Effector memory CD4-positive, alpha-beta T cell (primary cell): ENCODE results near the gene CNKSR2.

ENCODE experiments used
- DNase-seq, 3 donors: peaks; one replicate each; pipeline ENCODE4 v3.0.0-alpha.2; 2020
- H3K27ac ChIP-seq: 2 replicates; pipeline ENCODE4 v1.7.0; 2013; ENCODE audit warnings: mild to moderate bottlenecking, low read length, moderate library complexity; ENCODE audit not compliant: insufficient read depth, poor library complexity, severe bottlenecking
- H3K27me3 ChIP-seq: replicated peaks from 2 replicates; pipeline ENCODE4 v1.7.0; 2013; ENCODE audit warnings: mild to moderate bottlenecking, low read length; ENCODE audit not compliant: insufficient read depth, control insufficient read depth, poor library complexity, severe bottlenecking
- H3K36me3 ChIP-seq: 2 replicates; pipeline ENCODE4 v1.7.0; 2013; ENCODE audit warnings: mild to moderate bottlenecking, low read length, moderate library complexity; ENCODE audit not compliant: control insufficient read depth, insufficient read depth
- H3K4me1 ChIP-seq: 2 replicates; pipeline ENCODE4 v1.7.0; 2013; ENCODE audit warnings: low read length, mild to moderate bottlenecking; ENCODE audit not compliant: control insufficient read depth, insufficient read depth, poor library complexity, severe bottlenecking
- H3K4me3 ChIP-seq: 2 replicates; pipeline ENCODE4 v1.7.0; 2013; ENCODE audit warnings: low read length, low read depth, mild to moderate bottlenecking; ENCODE audit not compliant: insufficient read depth, poor library complexity, severe bottlenecking
- H3K9me3 ChIP-seq: 2 replicates; pipeline ENCODE4 v1.7.0; 2013; ENCODE audit warnings: mild to moderate bottlenecking, low read length, moderate library complexity; ENCODE audit not compliant: control insufficient read depth
- total RNA-seq, 3 donors: gene quantifications; one replicate each; lab custom pipeline; 2026; lab: John Stamatoyannopoulos, UW

Gene CNKSR2
- 3.9 to 10.0 (median 8.5) reads per million in 3 donors for total RNA-seq

DNA sequence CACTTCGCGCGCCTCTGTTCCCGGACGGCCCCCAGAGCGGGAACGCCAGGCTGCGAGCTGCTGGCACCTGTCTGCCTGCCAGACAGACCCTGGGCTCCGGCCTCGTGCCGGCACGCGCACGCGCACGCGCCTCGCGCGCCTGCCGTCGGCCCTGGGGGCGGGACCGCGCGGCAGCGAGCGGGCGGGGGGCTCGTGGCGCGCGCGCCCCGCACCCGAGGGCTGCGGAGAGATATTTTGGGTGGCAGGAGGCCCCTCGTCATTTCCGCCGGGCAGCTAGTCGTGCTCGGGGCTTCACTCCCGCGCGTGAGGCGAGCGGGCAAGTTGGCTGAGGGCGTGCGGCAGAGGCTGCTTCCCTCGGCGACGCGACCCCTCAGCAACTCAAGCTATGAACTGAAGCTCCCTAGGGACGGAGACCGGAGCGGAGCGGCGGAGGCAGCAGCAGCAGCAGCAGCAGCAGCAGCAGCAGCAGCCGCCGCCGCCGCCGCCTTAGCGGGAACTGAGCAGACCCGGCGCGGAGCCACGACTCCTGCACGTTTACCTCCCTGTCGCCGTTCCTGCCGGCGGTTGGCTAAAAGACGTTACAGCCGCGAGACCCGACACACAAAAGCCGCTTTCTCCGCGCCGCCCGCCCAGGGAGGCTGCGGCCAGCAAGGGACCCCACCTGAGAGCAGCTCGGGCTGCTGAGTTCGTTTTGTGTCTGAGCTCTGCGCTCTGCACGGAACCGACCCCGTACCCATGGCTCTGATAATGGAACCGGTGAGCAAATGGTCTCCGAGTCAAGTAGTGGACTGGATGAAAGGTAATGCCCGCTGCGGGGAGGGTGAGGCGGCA, at the start of gene CNKSR2:
Gene CNKSR2, plus strand, starts transcription at position 256 of the 831 bp plus-strand sequence. Its CDS starts 480 bp downstream, at position 736.
- peak; percentile 8 to 46 (median 35) for DNase-seq
- Histone ChIP-seq H3K36me3 (no peaks in the 10 kb centered on the region), H3K4me1 (no peaks in the 10 kb centered on the region), H3K9me3 (no peaks in the 10 kb centered on the region), H3K27ac (peak within 1 kb of the TSS; percentile 7), H3K4me3 (peak within 1 kb of the TSS; percentile 62), H3K27me3 (no peaks in the 10 kb centered on the region)

DNA sequence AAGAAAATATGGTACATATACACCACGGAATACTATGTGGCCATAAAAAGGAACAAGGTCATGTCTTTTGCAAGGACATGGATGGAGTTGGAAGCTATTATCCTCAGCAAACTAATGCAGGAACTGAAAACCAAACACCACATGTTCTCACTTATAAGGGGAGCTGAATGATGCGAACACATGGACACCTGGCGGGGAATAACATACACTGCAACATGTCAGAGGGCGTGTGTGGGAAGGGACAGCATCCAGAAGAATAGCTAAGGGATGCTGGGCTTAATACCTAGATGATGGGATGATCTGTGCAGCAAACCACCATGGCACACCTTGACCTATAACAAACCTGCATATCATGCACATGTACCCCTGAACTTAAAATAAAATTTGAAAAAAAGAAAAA, 19.5 kb upstream of the CNKSR2 start:
- Histone ChIP-seq H3K27ac (no peak overlapping the region), H3K9me3 (no peaks in the 10 kb centered on the region), H3K27me3 (no peaks in the 10 kb centered on the region), H3K4me3 (no peak overlapping the region), H3K4me1 (no peaks in the 10 kb centered on the region), H3K36me3 (no peaks in the 10 kb centered on the region)
- DNase-seq = no peak

DNA sequence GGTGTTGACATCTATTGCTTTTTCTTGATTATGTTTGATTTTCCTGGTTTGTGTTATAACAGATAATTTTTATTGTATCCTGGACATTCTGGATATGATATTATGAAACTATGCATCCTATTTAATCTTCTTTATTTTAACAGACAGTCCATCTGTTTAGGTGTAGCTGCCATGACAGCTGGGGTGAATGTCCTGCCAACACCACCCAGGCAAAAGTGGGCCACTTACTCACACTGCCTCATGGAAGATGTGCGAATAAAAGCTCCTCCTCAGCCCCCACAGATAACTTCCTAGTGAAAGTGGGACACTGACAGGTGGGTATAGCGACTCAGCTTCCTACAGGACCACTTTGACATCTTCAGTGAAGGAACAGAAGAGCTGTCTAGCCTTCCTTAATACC, 18.4 kb upstream of the CNKSR2 start:
- H3K9me3 ChIP-seq = no peaks in the 10 kb centered on the region
- no peak overlapping the region for H3K4me3 ChIP-seq
- no peaks in the 10 kb centered on the region for H3K4me1 ChIP-seq
- H3K27me3 ChIP-seq = no peaks in the 10 kb centered on the region
- H3K27ac ChIP-seq = no peak overlapping the region
- H3K36me3 ChIP-seq = no peaks in the 10 kb centered on the region
- DNase-seq = no peak

- H3K36me3 ChIP-seq = no peaks in the 10 kb centered on the region
- H3K27ac ChIP-seq = no peak overlapping the region
- no peaks in the 10 kb centered on the region for H3K27me3 ChIP-seq
- no peaks in the 10 kb centered on the region for H3K9me3 ChIP-seq
- no peak for DNase-seq
- H3K4me1 ChIP-seq = no peaks in the 10 kb centered on the region
- no peak overlapping the region for H3K4me3 ChIP-seq
Observed at GRCh38 chrX:21369613-21370012, 4.6 kb upstream of the CNKSR2 start.

DNA sequence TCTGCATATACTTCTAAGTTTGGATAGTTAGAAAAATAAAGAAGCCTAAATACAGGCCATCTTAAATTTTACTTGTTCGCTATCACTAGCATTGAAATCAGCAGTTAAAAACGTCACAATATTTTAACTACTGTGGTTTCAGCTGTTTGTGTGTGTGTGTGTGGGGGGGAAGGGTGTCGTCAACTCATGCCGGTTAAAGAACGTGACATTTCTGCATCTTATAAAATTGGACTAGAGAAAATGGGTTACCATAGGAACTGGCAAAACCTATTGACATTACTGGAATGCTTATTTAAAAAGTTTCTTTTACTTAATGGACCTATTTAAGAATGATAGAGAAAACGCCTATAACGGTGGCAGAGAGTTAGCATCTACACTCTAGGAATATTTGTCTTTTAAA, 1.2 kb upstream of the CNKSR2 start:
- no peaks in the 10 kb centered on the region for H3K27me3 ChIP-seq
- H3K27ac ChIP-seq = no peak overlapping the region
- no peaks in the 10 kb centered on the region for H3K4me1 ChIP-seq
- no peak for DNase-seq
- H3K9me3 ChIP-seq = no peaks in the 10 kb centered on the region
- H3K4me3 ChIP-seq = peak overlapping the region; percentile 62
- H3K36me3 ChIP-seq = no peaks in the 10 kb centered on the region

GRCh38 chrX:21373637-21374162, 518 bp upstream of the CNKSR2 start:
- H3K36me3 ChIP-seq = no peaks in the 10 kb centered on the region
- peak in 1 of 3 donors; percentile 0 for DNase-seq
- no peaks in the 10 kb centered on the region for H3K27me3 ChIP-seq
- H3K27ac ChIP-seq = no peak overlapping the region
- H3K4me1 ChIP-seq = no peaks in the 10 kb centered on the region
- no peaks in the 10 kb centered on the region for H3K9me3 ChIP-seq
- peak overlapping the region; percentile 62 for H3K4me3 ChIP-seq

DNA sequence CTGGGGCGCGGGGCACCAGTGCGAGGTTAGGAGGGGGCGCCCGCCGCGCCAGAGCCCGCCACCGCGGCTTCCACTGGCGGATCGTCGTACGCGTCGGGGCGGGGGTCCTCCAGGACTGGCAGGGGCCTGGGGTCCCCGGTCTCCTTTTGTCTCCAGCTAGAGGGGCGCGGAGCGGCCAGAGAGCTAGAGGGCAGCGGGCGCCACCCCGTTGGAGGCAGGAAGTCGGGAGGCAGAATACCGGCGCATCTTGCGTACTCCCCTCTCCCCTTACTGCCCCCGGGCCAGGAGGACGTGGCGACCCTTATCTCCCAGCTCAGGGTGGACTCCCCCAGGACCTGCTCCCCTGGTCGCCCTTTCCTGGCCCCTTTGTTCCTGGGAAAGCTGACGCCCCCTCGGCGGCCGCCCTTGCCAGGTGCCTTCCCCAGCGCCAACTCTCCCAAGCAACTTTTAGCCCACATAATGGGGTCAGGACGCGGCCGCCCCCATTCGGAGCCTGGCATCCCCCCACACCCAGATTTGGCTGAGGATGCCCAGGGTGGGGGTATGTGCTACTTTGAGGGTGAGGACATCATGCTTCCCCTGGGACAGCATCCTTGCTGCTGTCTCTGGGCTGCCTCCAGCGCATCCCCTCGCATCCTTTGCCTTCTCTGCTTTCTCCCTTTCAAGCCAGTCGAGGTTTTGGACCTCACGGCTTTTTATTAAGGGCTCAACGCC, 933 bp downstream of the CNKSR2 start:
- Histone ChIP-seq H3K9me3 (no peaks in the 10 kb centered on the region), H3K27ac (peak overlapping the region; percentile 7), H3K4me3 (peak overlapping the region; percentile 59), H3K27me3 (no peaks in the 10 kb centered on the region), H3K4me1 (no peaks in the 10 kb centered on the region), H3K36me3 (no peaks in the 10 kb centered on the region)
- no peak for DNase-seq

- H3K4me3 ChIP-seq = no peak overlapping the region
Observed at GRCh38 chrX:21375708-21376009, 1.4 kb downstream of the CNKSR2 start.

GRCh38 chrX:21376636-21377035, 2.4 kb downstream of the CNKSR2 start:
- Histone ChIP-seq H3K36me3 (no peaks in the 10 kb centered on the region), H3K27me3 (no peaks in the 10 kb centered on the region), H3K4me3 (no peak overlapping the region), H3K4me1 (no peaks in the 10 kb centered on the region), H3K27ac (no peak overlapping the region), H3K9me3 (no peaks in the 10 kb centered on the region)
- DNase-seq = no peak

More at GRCh38 chrX:21375708-21376009, 1.4 kb downstream of the CNKSR2 start:
- no peaks in the 10 kb centered on the region for H3K27me3 ChIP-seq
- H3K27ac ChIP-seq = no peak overlapping the region
- no peaks in the 10 kb centered on the region for H3K4me1 ChIP-seq
- H3K9me3 ChIP-seq = no peaks in the 10 kb centered on the region
- no peaks in the 10 kb centered on the region for H3K36me3 ChIP-seq
- DNase-seq = no peak

DNA sequence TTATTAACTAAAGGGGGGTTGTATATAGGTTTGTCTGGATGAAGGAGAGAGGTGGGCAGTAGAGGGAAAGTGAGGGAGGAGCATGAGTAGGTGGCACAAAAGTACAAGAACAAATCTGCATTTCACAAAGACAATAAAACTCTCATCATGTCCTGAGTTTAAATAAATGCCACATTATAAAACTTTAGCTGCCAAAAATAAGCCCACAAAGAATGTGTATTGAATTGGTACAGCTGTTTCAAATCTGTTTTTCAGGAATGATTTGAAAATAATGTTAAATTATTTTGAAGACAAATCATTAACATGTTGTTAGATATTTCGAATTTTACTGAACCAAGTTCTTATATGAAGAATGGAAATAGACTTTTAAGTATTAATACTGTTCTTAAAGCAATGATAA, 5.8 kb downstream of the CNKSR2 start:
- Histone ChIP-seq H3K4me3 (no peak overlapping the region), H3K27me3 (no peaks in the 10 kb centered on the region), H3K9me3 (no peaks in the 10 kb centered on the region), H3K4me1 (no peaks in the 10 kb centered on the region), H3K27ac (no peak overlapping the region), H3K36me3 (no peaks in the 10 kb centered on the region)
- DNase-seq = no peak
